GM12891 (cell line): ENCODE data around the gene ZNF343.
A peak's percentile ranks its signal among the peaks of the same experiment; 100 is the strongest.

ENCODE experiments used
- POLR2A ChIP-seq: IDR thresholded peaks from 2 replicates; pipeline ENCODE4 v1.6.1; 2011; ENCODE audit warnings: low read depth, low read length, control low read depth
- POLR2AphosphoS5 ChIP-seq: IDR thresholded peaks from 2 replicates; pipeline ENCODE4 v1.6.1; 2011; ENCODE audit warnings: low read depth, low read length, control low read depth
- SPI1 ChIP-seq: IDR thresholded peaks from 2 replicates; pipeline ENCODE4 v1.6.1; 2011; ENCODE audit warnings: low read depth, low read length, control low read depth
- TAF1 ChIP-seq: IDR thresholded peaks from 2 replicates; pipeline ENCODE4 v1.6.1; 2011; ENCODE audit warnings: low read depth, low read length, control low read depth

DNA sequence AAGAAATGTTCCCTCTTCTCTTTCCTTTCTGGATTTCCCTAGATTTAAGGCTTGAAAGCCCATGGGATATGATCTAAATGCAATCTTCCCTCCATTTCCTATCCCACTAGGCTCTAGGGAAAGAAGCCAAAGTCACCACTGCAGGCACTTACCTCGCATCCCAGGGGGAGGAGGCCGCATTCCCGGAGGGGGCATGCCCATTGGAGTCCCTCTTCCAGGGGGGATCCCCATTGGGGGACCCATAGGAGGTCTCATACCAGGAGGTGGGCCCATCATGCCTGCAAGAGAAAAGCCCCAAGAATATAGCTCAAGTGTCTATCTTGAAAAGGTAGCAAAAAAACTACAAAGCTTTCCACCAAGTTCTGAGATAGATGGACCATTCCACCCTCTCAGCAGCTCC, 46.2 kb downstream of the ZNF343 start:
- TF ChIP-seq POLR2A (peak; percentile 37), SPI1 (no peak), POLR2AphosphoS5 (no peak), TAF1 (no peak)
